Measurements from ENCODE around the gene SLC39A8. TPM values are rescaled to one million over a fixed set of nuclear protein-coding genes. Genes with fewer than 3 reads are reported as not detected.

The SLC39A8 gene
- total RNA-seq, 1 donor from 2014 or later: 7.6 TPM

GRCh38 chr4:102302762-102303161 is 42.5 kb downstream of the SLC39A8 start:
- DNase-seq (ENCODE audit: low read depth) (no peak), FAIRE-seq (no peak)
- no peaks in the 10 kb centered on the region for H3K27me3 ChIP-seq (ENCODE audit: control insufficient read depth, insufficient read depth, low read length)
- no peak for TF ChIP-seq CTCF (IDR thresholded peaks at IDR 0.05; ENCODE audit: insufficient read depth, low read length, severe bottlenecking)
- no peak overlapping the region for H3K4me3 ChIP-seq (ENCODE audit: low read depth, low read length)
- H3K36me3 ChIP-seq (ENCODE audit: control insufficient read depth, insufficient read depth, low read length): no peaks in the 10 kb centered on the region

GRCh38 chr4:102301167-102301566 is 44.1 kb downstream of the SLC39A8 start:
- H3K27me3 ChIP-seq (ENCODE audit: control insufficient read depth, insufficient read depth, low read length): no peaks in the 10 kb centered on the region
- no peak overlapping the region for H3K4me3 ChIP-seq (ENCODE audit: low read depth, low read length)
- DNase-seq (ENCODE audit: low read depth): no peak
- no peak for FAIRE-seq
- no peak for TF ChIP-seq CTCF (IDR thresholded peaks at IDR 0.05; ENCODE audit: insufficient read depth, low read length, severe bottlenecking)
- H3K36me3 ChIP-seq (ENCODE audit: control insufficient read depth, insufficient read depth, low read length): no peaks in the 10 kb centered on the region

GRCh38 chr4:102299354-102300107 is 45.8 kb downstream of the SLC39A8 start:
- H3K36me3 ChIP-seq (ENCODE audit: control insufficient read depth, insufficient read depth, low read length): no peaks in the 10 kb centered on the region
- FAIRE-seq (no peak), DNase-seq (ENCODE audit: low read depth) (peak; percentile 46)
- H3K4me3 ChIP-seq (ENCODE audit: low read depth, low read length): no peak overlapping the region
- TF ChIP-seq CTCF (IDR thresholded peaks at IDR 0.05; ENCODE audit: insufficient read depth, low read length, severe bottlenecking): peak; percentile 77
- no peaks in the 10 kb centered on the region for H3K27me3 ChIP-seq (ENCODE audit: control insufficient read depth, insufficient read depth, low read length)

- no peak for DNase-seq (ENCODE audit: low read depth)
- no peak for FAIRE-seq
- TF ChIP-seq CTCF (IDR thresholded peaks at IDR 0.05; ENCODE audit: insufficient read depth, low read length, severe bottlenecking): no peak
- Histone ChIP-seq H3K4me3 (ENCODE audit: low read depth, low read length) (no peak overlapping the region), H3K27me3 (ENCODE audit: control insufficient read depth, insufficient read depth, low read length) (no peaks in the 10 kb centered on the region), H3K36me3 (ENCODE audit: control insufficient read depth, insufficient read depth, low read length) (no peaks in the 10 kb centered on the region)
Observed at GRCh38 chr4:102298716-102299115, 46.6 kb downstream of the SLC39A8 start.

GRCh38 chr4:102295153-102295862 is 50.0 kb downstream of the SLC39A8 start:
- FAIRE-seq: no peak
- no peak for DNase-seq (ENCODE audit: low read depth)
- no peak for TF ChIP-seq CTCF (IDR thresholded peaks at IDR 0.05; ENCODE audit: insufficient read depth, low read length, severe bottlenecking)
- Histone ChIP-seq H3K27me3 (ENCODE audit: control insufficient read depth, insufficient read depth, low read length) (no peaks in the 10 kb centered on the region), H3K4me3 (ENCODE audit: low read depth, low read length) (no peak overlapping the region), H3K36me3 (ENCODE audit: control insufficient read depth, insufficient read depth, low read length) (no peaks in the 10 kb centered on the region)
